ENCODE results near the gene SS18L1. TPM values are rescaled to one million over a fixed set of nuclear protein-coding genes. Genes with fewer than 3 reads are reported as not detected.

Gene SS18L1
- total RNA-seq, 3 donors from 2014 or later (not counting 1 experiment from before 2014, with no cell fraction given), result 19.1 to 26.0 (median 23.7) TPM

DNA sequence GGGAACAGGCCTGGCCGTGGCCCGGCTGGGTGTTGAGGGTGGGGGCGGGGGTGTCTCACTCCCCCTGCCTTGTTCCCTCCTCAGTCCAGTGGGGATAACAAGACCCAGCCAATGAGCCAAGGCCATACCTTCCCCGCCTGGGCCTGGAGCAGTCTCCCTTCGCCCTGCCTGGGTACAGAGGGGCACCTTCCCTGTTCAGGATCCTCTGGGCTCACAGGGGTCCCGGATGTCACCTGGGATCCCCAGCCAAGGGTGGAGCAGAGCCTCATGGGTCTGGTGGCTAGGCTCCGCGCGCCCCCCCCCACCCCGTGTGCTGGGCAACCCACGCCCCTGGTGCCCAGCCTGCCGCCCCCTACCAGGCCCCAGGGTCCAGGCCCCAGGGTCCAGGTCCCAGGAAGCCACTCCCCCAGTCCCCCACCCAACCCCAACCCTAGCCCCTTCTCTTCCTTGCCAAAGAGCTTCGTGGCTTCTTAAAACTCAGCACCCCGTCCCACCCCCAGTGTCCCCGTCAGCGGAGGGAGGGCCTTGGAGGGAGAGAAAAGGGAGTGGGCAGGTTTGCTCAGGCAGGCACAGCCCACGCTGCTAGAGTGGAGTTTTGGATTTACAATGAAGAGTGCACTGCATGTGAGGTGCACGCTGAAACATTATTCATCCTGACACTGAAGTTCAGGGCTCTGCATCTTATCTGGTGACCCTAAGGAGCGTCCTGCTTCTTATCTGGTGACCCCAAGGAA, 64.7 kb downstream of the SS18L1 start:
- H3K27me3 ChIP-seq (ENCODE audit: control insufficient read depth, insufficient read depth, low read length), result peaks cover 6% of the 10 kb centered on the region
- Mint-ChIP-seq H3K27me3 (ENCODE audit: low read depth in 2 of 2) (no peaks in the 10 kb centered on the region), H3K4me3 (no peak overlapping the region), H3K9me3 (no peaks in the 10 kb centered on the region), H3K36me3 (no peaks in the 10 kb centered on the region), H3K27ac (no peak overlapping the region), H3K4me1 (no peaks in the 10 kb centered on the region)
- H3K27ac ChIP-seq (ENCODE audit: low read length), result no peak overlapping the region
- H3K4me3 ChIP-seq (ENCODE audit: low read length), result no peak overlapping the region
- intact Hi-C loops (cut with micrococcal nuclease), result no loop called here
- DNase-seq, result no peak
- no peak for ATAC-seq
- no peaks in the 10 kb centered on the region for H3K4me1 ChIP-seq (ENCODE audit: control insufficient read depth, insufficient read depth, low read length)
- WGBS (ENCODE audit: insufficient coverage), result 91% methylated on average over 16 of the region's 19 CpGs
- no peaks in the 10 kb centered on the region for H3K9me3 ChIP-seq (ENCODE audit: control insufficient read depth, insufficient read depth, low read length)
- TF ChIP-seq, protein P1, sequence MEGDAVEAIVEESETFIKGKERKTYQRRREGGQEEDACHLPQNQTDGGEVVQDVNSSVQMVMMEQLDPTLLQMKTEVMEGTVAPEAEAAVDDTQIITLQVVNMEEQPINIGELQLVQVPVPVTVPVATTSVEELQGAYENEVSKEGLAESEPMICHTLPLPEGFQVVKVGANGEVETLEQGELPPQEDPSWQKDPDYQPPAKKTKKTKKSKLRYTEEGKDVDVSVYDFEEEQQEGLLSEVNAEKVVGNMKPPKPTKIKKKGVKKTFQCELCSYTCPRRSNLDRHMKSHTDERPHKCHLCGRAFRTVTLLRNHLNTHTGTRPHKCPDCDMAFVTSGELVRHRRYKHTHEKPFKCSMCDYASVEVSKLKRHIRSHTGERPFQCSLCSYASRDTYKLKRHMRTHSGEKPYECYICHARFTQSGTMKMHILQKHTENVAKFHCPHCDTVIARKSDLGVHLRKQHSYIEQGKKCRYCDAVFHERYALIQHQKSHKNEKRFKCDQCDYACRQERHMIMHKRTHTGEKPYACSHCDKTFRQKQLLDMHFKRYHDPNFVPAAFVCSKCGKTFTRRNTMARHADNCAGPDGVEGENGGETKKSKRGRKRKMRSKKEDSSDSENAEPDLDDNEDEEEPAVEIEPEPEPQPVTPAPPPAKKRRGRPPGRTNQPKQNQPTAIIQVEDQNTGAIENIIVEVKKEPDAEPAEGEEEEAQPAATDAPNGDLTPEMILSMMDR (IDR thresholded peaks at IDR 0.05), result no peak
- no peaks in the 10 kb centered on the region for H3K36me3 ChIP-seq (ENCODE audit: control insufficient read depth, insufficient read depth, low read length)

DNA sequence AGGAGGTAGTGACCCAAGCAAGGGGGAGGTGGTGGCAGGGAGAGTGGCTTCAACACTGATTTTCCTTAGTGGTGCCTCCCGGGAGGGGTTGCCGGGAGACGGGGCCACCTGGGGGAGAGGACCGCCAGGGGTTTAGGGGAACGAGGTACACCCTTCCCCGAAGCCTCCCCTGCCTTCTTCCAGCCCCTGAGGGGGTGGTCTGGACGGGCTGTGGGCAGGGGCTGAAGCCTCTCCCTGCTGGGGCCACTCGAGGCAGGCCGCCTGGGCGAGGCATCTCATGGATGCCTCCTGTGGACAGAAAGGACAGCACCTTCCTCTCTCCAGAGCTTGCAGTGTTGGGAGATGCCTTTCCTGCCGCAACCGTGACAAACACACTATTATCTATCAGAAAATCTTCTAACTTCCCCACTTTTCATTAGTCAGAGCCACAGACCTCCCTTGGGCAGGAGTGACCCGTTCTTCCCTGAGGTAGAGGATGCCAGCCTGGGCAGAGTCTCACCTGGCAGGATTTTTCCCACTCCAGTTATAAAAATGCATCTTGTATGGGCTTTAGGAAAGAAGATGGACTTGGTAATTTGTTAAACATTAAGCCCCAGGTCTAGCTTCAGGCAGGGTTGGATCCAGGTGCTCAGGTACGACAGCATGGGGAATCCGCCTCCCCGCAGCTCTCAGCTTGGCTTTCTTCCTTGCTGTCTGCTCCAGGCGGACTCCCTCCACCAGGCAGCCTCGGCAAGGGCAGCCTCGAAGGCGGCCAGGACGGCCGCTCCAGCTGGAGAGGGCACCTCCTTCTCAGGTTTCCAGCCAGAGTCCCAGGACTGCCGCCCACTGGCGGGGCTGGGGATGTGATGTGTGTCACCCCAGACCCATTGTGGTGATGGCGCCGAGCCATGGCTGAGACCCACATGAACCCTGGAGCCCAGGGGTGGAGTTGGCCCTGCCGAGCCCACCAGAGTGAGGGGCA, 65.5 kb downstream of the SS18L1 start:
- H3K36me3 Mint-ChIP-seq, result no peaks in the 10 kb centered on the region
- H3K27me3 Mint-ChIP-seq (ENCODE audit: low read depth in 2 of 2), result peaks cover 0 to 3% of the 10 kb centered on the region in 2 donors
- WGBS (ENCODE audit: insufficient coverage), result 63% methylated on average over 27 of the region's 27 CpGs
- ATAC-seq, result no peak
- Histone ChIP-seq H3K27ac (ENCODE audit: low read length) (no peak overlapping the region), H3K36me3 (ENCODE audit: control insufficient read depth, insufficient read depth, low read length) (no peaks in the 10 kb centered on the region), H3K4me3 (ENCODE audit: low read length) (no peak overlapping the region), H3K27me3 (ENCODE audit: control insufficient read depth, insufficient read depth, low read length) (peaks cover 6% of the 10 kb centered on the region), H3K9me3 (ENCODE audit: control insufficient read depth, insufficient read depth, low read length) (no peaks in the 10 kb centered on the region), H3K4me1 (ENCODE audit: control insufficient read depth, insufficient read depth, low read length) (no peaks in the 10 kb centered on the region)
- no peak overlapping the region for H3K27ac Mint-ChIP-seq
- no peak overlapping the region for H3K4me3 Mint-ChIP-seq
- intact Hi-C loops (cut with micrococcal nuclease), result no loop called here
- TF ChIP-seq, protein P1 (IDR thresholded peaks at IDR 0.05), result no peak
- H3K4me1 Mint-ChIP-seq, result no peaks in the 10 kb centered on the region
- H3K9me3 Mint-ChIP-seq, result no peaks in the 10 kb centered on the region
- DNase-seq, result no peak

DNA sequence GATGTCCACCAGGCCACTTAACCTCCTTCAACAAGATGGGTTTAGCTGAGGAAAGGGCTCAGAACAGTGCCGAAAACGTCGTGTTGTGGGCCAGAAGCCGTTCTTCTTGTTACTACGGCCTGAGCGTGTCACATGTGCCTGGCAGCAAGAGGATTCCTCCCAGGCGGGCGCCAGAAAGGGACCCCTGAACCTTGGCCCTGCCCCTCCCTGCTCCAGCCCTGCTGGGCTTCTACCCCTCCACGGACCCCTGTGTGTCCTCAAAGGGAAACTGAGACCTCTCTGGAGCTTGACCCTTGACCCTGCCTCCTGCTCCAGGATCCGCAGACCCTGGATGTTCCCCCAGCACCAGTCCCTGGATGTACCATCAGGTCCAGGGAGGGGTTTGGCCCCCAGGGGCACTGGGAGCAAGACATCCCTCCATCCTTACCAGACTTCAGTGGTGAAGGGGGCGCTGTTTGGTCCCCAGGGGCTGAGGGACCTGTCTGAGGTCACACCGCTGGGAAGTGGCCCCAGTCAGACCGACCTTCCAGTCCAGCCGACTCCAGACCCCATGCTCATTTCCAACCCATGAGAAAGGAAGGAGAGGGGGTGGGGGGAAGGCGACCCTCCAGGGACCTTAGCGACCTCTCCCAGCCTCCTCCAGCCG, 66.4 kb downstream of the SS18L1 start:
- H3K4me3 ChIP-seq (ENCODE audit: low read length), result no peak overlapping the region
- no peak for ATAC-seq
- H3K27me3 Mint-ChIP-seq (ENCODE audit: low read depth in 2 of 2), result peaks cover 0 to 3% of the 10 kb centered on the region in 2 donors
- TF ChIP-seq, protein P1 (IDR thresholded peaks at IDR 0.05), result no peak
- H3K36me3 ChIP-seq (ENCODE audit: control insufficient read depth, insufficient read depth, low read length), result no peaks in the 10 kb centered on the region
- intact Hi-C loops (cut with micrococcal nuclease), result no loop called here
- 72% methylated on average over 14 of the region's 17 CpGs for WGBS (ENCODE audit: insufficient coverage)
- no peak for DNase-seq
- no peak overlapping the region for H3K27ac Mint-ChIP-seq
- no peaks in the 10 kb centered on the region for H3K4me1 Mint-ChIP-seq
- H3K36me3 Mint-ChIP-seq, result no peaks in the 10 kb centered on the region
- no peak overlapping the region for H3K4me3 Mint-ChIP-seq
- H3K9me3 Mint-ChIP-seq, result no peaks in the 10 kb centered on the region
- peaks cover 6% of the 10 kb centered on the region for H3K27me3 ChIP-seq (ENCODE audit: control insufficient read depth, insufficient read depth, low read length)
- H3K4me1 ChIP-seq (ENCODE audit: control insufficient read depth, insufficient read depth, low read length), result no peaks in the 10 kb centered on the region
- H3K27ac ChIP-seq (ENCODE audit: low read length), result no peak overlapping the region
- H3K9me3 ChIP-seq (ENCODE audit: control insufficient read depth, insufficient read depth, low read length), result no peaks in the 10 kb centered on the region

All from natural killer cell (primary cell).